ENCODE data around the gene SEC14L1. TPM values are rescaled to one million over a fixed set of nuclear protein-coding genes. Genes with fewer than 3 reads are reported as not detected.
"Not testable (repeated sequence)": the region's sequence is repeated elsewhere in the genome, so short reads cannot be mapped to it uniquely, and the experiment has no call there.

Gene SEC14L1
- total RNA-seq, 1 donor from 2014 or later: 400 TPM

DNA sequence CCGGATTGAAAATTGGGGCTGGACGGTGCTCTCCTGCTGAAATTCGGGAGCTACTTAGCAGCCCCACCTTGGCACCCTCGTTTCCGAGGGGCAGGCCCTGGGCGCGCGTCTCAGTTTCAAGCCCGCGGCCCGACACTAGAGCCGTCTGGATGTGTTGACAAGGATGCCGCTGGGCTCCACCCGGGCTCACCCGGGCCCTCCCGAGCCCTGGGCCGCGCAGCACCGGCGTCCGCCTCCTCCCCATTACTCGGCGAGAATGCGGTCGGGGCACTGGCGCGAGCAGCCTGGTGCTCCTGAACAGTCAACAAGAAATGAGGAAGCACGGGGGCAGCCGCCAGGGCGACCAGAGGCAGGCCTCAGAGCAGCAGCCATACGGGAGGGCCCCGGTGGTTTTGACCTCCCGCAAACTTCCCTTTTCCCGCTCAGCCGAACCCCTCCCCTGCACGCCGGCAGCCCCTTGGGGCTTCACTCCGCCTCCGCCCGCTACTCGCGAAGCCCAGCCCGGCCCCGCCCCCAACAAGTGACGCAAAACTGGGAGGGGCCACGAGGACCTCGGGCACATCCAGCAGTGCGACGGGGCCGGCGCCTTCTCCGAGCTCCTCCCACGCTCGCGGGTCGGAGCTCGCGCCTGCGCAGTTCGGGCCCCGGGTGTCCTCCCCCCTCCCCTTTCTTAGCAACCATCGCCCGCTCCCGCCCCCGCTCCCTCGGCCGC lies 447 bp upstream of the SEC14L1 start:
- DNase-seq (ENCODE audit: low read depth, low spot score): peak; percentile 90

DNA sequence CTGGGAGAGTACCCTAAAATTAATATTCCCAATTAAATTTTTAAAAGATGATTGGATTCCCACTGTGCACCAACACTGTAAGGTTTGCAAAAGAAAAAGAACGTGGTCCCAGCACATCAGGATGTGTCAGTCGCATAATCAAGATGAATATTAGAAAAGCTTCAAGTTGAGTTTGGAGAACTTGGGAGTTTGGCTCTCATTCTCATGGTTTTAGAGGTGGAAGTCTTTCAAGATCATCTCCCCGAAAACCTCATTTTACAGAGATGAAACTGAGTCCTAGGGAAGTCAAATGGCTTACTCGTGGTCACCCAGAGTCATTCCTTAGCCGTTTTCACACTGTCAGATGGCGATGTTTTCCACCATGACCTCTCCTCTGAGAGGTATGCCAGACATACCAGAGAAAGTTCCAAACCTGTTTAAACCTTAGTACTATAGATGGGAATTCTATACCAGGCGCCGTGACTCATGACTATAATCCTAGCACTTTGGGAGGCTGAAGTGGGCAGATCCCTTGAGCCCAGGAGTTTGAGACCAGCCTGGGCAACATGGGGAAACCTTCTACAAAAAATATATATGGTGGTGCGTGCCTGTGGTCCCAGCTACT lies 1.2 kb downstream of the SEC14L1 start:
- no peak for DNase-seq (ENCODE audit: low read depth, low spot score)

DNA sequence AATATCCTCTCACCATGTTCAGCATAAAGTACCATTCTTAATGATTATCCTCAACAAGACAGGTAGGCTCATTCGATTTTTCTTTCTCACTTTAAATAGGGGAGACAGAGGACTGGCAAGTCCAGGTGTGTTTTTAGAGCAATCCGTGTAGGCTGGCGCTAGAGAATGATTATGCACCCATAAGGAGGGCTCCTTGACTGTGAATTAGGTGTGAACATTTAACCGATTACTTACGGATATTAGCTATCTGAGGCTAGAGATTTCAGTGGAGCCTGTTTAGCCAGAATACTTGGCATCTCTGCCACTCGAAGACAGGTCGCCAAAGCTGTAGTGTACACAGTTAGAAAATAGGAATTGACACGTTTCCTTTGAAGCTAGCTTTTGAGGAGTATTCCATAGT lies 1.9 kb downstream of the SEC14L1 start:
- no peak for DNase-seq (ENCODE audit: low read depth, low spot score)

DNA sequence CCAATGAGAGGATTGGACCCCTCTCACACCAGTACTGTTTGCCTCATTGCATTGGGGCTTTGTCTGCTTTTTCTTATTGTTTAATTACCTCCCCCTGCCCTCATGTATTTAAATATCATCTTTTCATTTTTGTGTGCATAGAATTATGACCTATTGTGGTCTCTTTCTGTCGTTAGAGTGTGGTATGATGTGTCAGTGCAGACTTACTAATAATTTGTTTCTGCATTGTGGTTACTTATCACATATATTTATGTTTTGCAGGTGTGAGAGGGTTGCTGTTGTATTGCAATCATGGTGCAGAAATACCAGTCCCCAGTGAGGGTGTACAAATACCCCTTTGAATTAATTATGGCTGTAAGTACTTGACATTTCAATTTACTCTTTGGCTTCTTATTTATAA lies 2.5 kb downstream of the SEC14L1 start:
- no peak for DNase-seq (ENCODE audit: low read depth, low spot score)

DNA sequence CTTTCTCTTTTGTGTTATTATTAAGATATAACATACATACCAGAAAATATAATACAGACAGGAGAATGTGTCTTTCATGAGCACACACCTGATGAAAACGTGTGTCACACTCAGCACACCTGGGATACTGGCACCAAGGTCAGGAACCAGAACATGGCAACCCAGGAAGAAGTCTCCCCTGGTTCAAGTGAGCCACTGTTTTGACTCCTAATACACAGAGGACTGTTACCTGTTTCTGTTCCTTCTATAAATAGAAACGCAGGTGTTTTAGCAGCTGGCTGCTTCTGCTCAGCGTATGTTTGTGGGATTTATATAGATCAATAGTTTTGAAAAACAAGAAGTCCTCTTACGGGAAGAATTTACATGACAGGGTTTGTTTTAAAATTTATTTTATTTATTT lies 3.5 kb downstream of the SEC14L1 start:
- DNase-seq (ENCODE audit: low read depth, low spot score): no peak

DNA sequence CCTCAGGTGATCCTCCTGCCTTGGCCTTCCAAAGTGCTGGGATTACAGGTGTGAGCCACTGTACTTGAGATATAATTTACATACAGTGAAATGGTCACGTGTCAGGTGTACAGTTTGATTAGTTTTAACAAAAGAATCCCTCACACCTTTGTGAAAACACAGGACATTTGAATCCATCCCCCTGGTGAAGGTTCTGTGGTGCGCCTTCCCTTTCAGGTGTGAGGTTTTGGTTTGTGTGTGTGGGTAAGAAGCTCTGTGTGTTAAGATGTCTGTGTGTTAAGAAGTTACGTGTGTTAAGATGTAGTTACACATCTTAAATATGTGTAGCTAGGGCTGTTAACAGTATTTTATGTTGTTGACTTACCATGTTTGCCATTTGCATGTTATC lies 4.4 kb downstream of the SEC14L1 start:
- DNase-seq (ENCODE audit: low read depth, low spot score): no peak

DNA sequence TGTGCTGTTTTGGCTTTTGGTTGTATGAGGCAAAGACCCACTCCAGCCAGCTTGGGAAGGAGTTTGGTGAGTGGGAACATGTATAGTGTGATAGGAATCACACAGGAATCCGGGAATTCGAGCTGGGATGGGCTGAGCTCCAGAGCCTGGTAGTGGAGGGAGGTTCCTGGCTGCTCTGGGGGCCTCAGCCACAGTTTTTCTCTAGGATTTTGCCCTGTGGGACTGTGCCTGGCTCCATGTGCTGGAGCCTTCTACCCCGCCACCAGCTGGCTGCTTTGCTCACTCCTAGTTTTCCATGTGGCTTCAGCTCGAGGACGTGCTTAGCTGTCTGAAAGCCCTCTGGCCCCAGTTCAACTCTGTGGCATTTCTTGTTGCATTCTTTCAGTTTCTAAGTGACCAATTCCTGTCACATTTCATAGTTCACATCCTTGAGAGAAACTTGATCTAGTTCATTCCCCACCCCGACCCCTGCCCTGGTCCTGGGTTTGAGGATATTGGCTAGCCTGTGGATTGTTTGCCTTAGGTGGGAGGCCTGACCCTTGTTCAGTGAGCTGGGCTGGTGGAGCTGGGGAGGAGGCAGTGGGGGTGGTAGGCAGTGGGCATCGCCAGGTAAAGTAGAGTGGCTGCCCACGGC lies 5.0 kb downstream of the SEC14L1 start:
- DNase-seq (ENCODE audit: low read depth, low spot score): no peak

DNA sequence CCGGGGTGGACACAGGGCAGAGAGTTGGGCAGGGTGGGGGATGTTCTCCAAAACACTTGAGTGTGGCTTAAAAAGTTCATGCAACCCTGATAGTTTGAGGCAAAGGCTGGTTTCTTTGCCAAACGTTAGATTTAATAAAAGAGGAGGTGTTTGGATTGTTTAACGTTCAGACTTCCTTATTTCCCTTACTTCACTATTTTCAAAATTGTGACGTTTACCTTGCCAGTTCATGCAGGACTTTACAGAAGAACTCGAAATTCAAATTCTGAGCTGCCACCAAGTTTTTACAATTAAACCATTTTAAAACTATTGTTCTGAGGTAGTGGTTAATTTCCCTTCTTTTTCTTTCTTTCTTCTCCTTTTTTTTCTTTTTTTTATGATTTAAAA lies 5.5 kb downstream of the SEC14L1 start:
- no peak for DNase-seq (ENCODE audit: low read depth, low spot score)

DNA sequence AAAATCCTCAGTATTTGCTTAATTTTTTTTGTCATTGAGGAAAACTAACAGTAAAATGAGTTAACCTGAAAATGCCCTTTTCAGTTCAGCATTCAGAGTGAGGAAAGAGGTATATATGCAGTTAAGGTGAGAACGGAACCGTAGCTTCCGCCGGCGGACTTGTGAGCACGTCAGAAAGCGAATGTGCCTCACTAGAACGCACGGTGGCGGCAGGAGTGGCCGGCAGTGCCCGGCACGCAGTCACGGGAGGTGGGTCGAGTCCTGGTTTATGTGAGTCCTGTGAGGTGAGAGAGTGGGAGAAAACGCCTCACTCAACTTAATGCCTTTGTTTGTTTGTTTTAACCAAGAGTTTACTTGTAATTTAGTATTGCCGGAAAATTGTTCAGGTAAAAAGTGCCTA lies 6.1 kb downstream of the SEC14L1 start:
- no peak for DNase-seq (ENCODE audit: low read depth, low spot score)

DNA sequence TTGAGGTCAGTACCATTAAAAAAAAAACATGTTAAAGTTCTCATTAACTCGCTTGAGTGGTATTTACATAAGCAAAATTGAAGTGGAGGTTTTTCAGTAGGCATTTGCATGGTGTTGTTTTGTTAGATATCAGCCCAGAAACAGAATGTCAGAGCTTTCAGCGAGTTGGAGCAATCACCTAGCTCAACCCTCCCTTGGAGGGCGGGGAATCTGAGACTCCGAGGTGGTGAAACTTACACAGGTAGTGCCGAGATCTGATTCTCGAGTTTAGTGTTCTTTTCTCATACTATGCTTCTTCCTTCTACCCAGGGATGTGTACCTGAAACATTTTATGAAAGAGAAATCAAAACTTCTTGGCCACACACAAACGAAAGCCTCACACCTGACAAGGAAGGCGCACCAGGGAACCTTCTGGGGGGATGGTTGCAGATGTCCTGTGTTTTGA lies 6.6 kb downstream of the SEC14L1 start:
- DNase-seq (ENCODE audit: low read depth, low spot score): no peak

DNA sequence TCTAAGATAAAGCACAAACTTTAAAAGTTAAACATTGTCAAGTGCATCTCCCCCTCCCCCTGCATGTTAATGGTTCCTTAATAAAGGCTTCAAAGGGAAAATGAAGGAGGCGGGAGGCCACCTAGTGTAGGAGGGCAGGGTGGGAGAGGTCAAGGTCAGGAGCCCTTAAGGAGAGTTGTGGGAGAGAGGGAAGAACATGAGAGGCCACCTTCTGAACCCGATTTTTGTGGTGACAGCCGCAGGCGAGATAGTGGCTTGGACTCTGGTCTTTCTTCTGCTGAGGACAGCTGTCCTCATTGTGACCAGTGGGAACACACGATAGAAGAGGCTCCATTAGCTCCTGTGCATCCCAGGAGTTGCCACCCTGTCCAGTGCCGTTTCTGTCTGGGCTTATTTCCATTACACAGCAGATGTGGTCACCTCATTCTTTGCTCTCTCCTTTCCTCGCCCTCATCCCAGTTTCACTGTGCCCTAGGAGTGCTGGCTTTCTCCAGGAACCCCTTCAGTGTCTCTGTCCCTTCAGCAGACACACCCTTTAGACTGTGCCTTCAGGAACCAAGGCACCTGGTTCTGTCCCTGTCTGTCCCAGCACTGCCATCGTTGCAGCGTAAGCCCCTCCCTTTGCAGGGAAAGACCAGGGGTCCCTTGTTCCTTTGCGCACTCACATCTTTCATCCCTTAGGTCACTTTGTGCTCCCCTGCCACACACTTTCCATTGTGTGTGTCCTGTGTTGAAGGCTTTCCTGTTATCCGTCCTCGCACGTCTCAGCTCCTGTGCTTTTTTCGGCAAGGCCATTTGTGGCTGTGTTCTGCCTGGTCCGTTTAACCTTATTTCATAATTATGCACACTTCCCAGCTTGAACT lies 7.5 kb downstream of the SEC14L1 start:
- DNase-seq (ENCODE audit: low read depth, low spot score): no peak

DNA sequence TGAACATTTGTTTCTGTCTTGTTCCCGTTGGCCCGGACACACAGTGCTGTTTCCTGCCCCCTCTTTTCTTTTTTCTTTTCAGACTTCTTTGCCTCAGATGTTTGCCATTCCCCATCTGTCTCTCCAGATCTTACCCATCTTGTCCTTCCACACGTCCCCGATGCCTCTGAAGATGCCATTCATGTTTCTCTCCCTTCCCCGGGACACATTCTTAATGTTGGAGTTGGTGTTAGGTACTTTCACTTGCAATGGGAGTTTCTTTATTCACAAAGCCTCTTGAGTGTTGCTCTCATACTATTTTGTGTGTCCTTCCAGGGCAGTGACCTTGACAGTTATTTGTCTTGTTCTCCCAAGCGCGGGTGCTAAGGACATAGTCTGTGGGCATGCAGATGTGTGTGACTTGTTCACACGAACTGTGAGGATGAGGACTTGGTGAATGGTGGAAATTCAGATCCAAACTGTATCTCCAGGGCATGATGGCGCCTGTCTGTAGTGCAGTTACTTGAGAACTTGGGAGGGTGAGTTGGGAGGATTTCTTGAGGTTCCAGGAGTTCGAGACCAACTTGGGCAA lies 8.3 kb downstream of the SEC14L1 start:
- no peak for DNase-seq (ENCODE audit: low read depth, low spot score)

DNA sequence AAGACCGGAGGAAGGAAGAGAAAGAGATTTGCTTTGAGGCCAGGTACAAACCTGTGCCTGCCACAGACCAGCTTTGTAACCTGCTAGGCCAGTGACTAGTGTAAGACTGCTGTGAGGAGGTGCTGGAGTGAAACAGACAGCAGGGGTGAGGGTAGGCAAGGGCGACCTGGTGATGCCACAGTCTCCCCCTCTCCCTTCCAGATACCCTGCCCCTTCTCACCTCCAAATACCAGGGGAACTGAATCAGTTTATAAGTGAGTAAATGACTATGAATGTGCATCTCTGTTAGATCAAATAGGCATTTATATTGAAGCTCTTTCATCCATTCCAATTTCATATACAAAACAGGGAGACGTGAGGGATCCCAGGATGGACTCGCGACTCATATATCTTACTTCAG lies 9.4 kb downstream of the SEC14L1 start:
- DNase-seq (ENCODE audit: low read depth, low spot score): no peak

DNA sequence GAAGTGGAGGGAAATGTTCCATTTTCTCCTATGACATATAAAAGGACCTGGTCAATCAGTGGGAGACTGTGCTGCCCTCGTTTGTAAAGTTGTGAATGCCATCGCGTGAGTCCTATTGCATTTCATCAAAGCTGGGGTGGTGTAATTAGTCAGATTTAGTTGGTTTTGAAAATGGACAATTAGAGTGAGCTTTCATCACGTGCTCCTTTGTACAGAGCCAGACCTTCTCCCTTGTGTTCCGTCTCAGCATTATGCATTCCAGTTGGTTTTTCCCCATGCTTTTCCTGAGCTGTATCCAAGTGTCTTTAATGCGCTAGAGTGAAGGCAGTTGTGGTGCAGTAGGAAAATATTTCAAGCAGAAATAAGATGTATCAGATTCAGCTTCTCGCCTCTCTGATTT lies 10.4 kb downstream of the SEC14L1 start:
- DNase-seq (ENCODE audit: low read depth, low spot score): no peak

DNA sequence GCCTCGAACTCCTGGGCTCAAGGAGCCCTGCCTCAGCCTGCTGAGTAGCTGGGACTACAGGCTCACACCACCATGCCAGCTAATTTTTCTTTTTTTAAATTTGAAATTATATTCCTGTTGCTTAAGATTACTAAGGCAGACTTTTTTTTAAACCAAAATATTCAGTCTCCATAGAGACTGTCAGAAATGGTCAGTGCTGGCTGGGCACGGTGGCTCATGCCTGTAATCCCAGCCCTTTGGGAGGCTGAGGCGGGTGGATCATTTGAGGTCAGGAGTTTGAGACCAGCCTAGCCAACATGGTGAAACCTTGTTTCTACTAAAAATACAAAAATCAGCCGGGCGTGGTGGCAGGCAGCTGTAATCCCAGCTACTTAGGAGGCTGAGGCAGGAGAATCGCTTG lies 11.3 kb downstream of the SEC14L1 start:
- DNase-seq (ENCODE audit: low read depth, low spot score): not testable (repeated sequence)

DNA sequence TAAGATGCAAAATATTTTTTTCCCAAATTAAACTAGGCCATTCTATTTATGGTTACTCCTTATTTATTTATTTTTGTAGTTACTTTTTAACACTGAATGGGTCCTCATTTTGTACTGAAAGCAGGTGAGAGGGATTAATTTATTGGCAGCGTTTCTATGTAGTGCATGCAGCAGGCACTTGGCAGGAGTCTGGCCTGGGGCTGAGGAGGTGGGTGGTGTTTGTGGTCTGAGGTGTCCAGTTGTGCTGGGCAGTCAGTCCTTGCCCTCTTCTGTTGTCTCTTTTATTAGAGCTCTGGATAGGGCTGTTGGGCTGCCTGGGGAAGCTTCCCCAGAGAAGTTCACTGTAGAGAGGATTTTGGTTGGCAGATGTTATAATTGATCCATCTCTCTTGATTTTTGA lies 12.7 kb downstream of the SEC14L1 start:
- DNase-seq (ENCODE audit: low read depth, low spot score): no peak

DNA sequence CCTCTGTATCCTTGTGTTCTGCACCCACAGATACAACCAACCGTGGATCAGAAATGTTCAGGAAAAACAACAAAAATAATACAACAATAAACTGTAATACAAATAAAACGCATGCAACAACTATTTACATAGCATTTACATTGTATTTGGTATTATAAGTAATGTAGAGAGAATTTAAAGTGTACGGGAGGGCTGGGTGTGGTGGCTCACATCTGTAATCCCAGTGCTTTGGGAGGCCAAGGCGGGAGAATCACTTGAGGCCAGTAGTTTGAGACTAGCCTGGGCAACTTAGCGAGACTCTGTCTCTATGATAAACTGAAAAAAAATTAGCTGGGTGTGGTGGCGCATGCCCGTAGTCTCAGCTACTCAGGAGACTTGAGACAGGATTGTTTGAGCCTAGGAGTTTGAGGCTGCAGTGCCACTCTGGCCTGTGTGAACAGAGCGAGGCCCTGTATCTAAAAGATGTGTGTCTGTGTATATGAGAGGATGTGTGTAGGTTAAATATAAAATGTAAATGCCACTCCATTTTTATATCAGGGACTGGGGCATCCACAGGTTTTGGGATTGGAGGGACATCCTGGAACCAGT lies 13.3 kb downstream of the SEC14L1 start:
- no peak for DNase-seq (ENCODE audit: low read depth, low spot score)

DNA sequence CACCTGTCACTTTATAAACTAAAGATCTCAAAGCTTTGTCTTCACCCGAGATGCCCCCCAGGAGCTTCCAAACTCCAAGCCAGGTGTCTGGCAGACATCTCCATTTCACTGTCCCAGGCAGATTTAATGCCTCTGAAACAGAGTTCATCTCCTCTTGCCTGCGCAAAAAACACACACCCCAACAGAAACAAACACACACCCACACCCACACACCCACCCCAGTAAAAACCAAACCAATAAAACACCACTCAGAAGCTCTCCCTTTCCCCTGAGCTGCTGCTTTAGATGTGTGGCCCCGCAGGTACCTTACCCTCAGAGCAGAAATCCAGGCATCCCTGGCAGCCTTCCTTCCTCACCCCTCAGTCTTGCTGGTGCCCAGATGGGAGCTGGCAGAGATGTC lies 14.4 kb downstream of the SEC14L1 start:
- DNase-seq (ENCODE audit: low read depth, low spot score): no peak

DNA sequence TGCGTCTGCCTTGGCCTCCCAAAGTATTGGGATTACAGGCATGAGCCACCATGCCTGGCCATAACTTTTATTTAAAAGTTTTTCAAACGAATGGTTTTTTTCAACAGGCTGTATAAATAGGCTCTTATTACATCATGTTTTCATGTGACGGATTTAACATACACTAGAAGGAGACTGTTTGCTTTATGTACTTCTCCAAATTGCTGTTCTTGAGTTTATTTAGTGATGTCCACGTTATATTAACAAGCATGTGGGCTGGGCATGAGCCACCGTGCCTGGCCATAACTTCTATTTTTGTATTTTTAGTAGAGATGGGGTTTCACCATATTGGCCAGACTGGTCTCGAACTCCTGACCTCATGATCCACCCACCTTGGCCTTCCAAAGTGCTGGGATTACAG lies 17.0 kb downstream of the SEC14L1 start:
- DNase-seq (ENCODE audit: low read depth, low spot score): not testable (repeated sequence)

DNA sequence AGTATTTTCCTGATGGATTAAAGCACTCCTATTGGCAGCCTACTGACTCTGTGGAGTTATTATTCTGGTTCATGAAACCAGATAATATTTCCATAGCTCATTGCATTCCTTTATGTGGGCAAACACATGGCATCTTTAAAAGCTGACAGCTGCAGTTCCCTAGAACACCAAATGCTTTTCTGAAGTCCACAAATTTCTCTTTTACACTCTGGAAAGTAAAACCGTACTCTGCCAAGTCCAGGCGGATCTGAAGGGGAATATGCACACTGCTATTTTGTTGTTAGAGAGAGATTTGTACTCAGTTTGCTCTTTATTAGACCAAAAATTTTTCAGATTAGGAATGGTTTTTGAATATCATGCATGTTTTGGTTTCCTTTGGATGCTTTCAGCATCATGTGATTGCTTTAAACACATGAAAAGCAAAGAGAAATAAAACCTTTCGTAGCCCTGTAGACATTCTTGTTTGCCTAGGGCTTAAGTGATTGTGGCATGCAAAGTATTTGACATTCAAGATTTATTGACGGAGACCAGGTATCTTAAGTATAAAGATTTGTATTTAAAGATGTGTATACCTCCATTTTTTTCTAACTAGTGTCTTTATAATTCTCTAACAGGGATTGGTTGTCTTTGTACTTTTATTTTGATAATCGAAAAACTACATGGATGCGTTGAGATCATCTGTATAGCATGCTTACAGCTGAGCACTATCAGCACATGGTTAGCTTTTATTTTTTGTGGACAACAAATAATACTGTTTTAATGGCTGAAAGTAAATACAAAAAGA lies 19.5 kb downstream of the SEC14L1 start:
- no peak for DNase-seq (ENCODE audit: low read depth, low spot score)

All from pulmonary artery endothelial cell (primary cell).